ENCODE results near the gene SERINC5. TPM values are rescaled to one million over a fixed set of nuclear protein-coding genes. Genes with fewer than 3 reads are reported as not detected.

SERINC5 gene
- polyA plus RNA-seq, 1 experiment: 11.0 TPM

- POLR2A ChIA-PET: no interaction called here
- H3K36me3 ChIP-seq (ENCODE audit: control insufficient read depth, insufficient read depth, low read length): no peaks in the 10 kb centered on the region
- no peaks in the 10 kb centered on the region for H3K27me3 ChIP-seq (ENCODE audit: control insufficient read depth, insufficient read depth, low read length)
- CTCF ChIA-PET: interaction anchor here (0.6 to 1.2 kb wide), 2 partner anchors 10 to 90 kb away, joined by 3 to 4 read pairs; no protein-coding TSS in a partner anchor
- TF ChIP-seq, protein P1, sequence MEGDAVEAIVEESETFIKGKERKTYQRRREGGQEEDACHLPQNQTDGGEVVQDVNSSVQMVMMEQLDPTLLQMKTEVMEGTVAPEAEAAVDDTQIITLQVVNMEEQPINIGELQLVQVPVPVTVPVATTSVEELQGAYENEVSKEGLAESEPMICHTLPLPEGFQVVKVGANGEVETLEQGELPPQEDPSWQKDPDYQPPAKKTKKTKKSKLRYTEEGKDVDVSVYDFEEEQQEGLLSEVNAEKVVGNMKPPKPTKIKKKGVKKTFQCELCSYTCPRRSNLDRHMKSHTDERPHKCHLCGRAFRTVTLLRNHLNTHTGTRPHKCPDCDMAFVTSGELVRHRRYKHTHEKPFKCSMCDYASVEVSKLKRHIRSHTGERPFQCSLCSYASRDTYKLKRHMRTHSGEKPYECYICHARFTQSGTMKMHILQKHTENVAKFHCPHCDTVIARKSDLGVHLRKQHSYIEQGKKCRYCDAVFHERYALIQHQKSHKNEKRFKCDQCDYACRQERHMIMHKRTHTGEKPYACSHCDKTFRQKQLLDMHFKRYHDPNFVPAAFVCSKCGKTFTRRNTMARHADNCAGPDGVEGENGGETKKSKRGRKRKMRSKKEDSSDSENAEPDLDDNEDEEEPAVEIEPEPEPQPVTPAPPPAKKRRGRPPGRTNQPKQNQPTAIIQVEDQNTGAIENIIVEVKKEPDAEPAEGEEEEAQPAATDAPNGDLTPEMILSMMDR (IDR thresholded peaks at IDR 0.05; ENCODE audit: insufficient read depth, low read depth, low read length): no peak
- H3K4me3 ChIP-seq (ENCODE audit: low read depth, low read length): no peak overlapping the region
- no peak for DNase-seq (ENCODE audit: low read depth)
These were observed 26.0 kb downstream of the SERINC5 start for GRCh38 chr5:80229902-80230255.

DNA sequence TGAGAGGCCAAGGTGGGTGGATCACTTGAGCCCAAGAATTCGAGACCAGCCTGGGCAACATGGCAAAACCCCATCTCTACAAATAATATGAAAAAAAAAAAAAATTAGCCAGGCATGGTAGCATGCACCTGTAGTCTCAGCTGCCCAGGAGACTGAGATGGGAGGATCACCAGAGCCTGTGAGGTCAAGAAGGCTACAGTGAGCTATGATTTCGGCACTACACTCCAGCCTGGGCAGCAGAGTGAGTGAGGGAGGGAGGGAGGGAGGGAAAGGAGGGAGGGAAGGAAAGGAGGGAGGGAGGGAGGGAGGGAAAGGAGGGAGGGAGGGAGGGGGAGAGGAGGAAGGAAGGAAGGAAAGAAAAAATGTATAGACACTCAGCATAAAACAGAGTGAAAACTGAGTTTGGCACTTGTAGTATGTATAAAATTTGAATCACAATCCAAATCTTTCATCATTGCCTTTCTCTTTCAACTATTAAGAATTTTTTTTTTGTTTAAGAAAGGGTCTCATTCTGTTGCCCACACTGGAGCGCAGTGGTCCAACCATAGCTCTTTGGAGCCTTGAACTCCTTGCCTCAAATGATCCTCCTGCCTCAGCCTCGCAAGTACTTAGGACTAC, 27.8 kb downstream of the SERINC5 start:
- POLR2A ChIA-PET: interaction anchor here (0.6 kb wide), 1 partner anchor 29 kb away, joined by 3 read pairs; no protein-coding TSS in a partner anchor
- Histone ChIP-seq H3K36me3 (ENCODE audit: control insufficient read depth, insufficient read depth, low read length) (no peaks in the 10 kb centered on the region), H3K4me3 (ENCODE audit: low read depth, low read length) (no peak overlapping the region), H3K27me3 (ENCODE audit: control insufficient read depth, insufficient read depth, low read length) (no peaks in the 10 kb centered on the region)
- CTCF ChIA-PET: no interaction called here
- no peak for DNase-seq (ENCODE audit: low read depth)
- TF ChIP-seq, protein P1 (IDR thresholded peaks at IDR 0.05; ENCODE audit: insufficient read depth, low read depth, low read length): no peak

DNA sequence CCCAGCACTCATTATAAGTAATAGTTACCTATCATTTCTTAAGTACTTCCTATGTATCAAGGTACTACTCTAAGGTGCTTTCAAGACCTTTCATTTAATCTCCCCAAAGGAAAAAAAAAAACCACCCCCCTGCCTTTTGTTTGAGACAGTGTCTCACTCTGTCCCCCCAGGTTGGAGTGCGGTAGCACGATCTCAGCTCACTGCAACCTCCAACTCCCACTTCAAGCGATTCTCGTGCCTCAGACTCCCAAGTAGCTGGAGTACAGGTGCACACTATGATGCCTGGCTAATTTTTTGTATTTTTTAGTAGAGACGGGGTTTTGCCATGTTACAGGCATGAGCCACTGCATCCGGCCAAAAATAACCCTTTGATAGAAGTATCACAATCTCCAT, 29.9 kb downstream of the SERINC5 start:
- DNase-seq (ENCODE audit: low read depth): no peak
- TF ChIP-seq, protein P1 (IDR thresholded peaks at IDR 0.05; ENCODE audit: insufficient read depth, low read depth, low read length): no peak
- H3K36me3 ChIP-seq (ENCODE audit: control insufficient read depth, insufficient read depth, low read length): no peaks in the 10 kb centered on the region
- no peaks in the 10 kb centered on the region for H3K27me3 ChIP-seq (ENCODE audit: control insufficient read depth, insufficient read depth, low read length)
- CTCF ChIA-PET: no interaction called here
- POLR2A ChIA-PET: no interaction called here
- H3K4me3 ChIP-seq (ENCODE audit: low read depth, low read length): no peak overlapping the region

- no peak for DNase-seq (ENCODE audit: low read depth)
- Histone ChIP-seq H3K36me3 (ENCODE audit: control insufficient read depth, insufficient read depth, low read length) (0 out of 2 replicates have a peak, but pooled peaks cover 1% of the 10 kb centered on the region), H3K4me3 (ENCODE audit: low read depth, low read length) (no peak overlapping the region), H3K27me3 (ENCODE audit: control insufficient read depth, insufficient read depth, low read length) (no peaks in the 10 kb centered on the region)
- TF ChIP-seq, protein P1 (IDR thresholded peaks at IDR 0.05; ENCODE audit: insufficient read depth, low read depth, low read length): no peak
- ChIA-PET POLR2A (no interaction called here), CTCF (no interaction called here)
These were observed 30.5 kb downstream of the SERINC5 start for GRCh38 chr5:80225189-80225933.

- ChIA-PET POLR2A (no interaction called here), CTCF (interaction anchor here (0.6 kb wide), 2 partner anchors 18 kb away, joined by 3 to 4 read pairs; no protein-coding TSS in a partner anchor)
- no peaks in the 10 kb centered on the region for H3K27me3 ChIP-seq (ENCODE audit: control insufficient read depth, insufficient read depth, low read length)
- no peak overlapping the region for H3K4me3 ChIP-seq (ENCODE audit: low read depth, low read length)
- 0 out of 2 replicates have a peak, but pooled peaks cover 1% of the 10 kb centered on the region for H3K36me3 ChIP-seq (ENCODE audit: control insufficient read depth, insufficient read depth, low read length)
- TF ChIP-seq, protein P1 (IDR thresholded peaks at IDR 0.05; ENCODE audit: insufficient read depth, low read depth, low read length): no peak
- no peak for DNase-seq (ENCODE audit: low read depth)
These were observed 32.3 kb downstream of the SERINC5 start for GRCh38 chr5:80223561-80223960.

All from BJ (cell line).